ENCODE results near the gene ARMC8.

The ARMC8 gene

DNA sequence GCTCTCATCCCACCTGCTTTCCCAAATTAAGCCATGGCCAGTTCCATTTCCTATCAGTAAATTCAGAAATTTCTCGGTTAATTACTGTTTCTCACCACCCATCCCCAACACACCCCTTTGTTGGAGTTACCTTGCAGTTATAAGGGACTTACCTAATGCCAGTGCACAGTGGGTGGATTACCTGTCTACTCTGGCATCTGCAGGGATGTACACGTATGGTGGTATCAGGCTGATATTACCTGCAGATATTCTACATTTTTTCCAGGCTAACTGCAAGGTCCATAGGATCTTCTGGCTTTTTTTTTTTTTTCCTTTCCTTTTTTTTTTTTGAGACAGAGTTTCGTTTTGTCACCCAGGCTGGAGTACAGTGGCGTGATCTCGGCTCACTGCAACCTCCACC lies 153.4 kb downstream of the ARMC8 start:
- Mint-ChIP-seq H3K4me3 (no peak overlapping the region), H3K4me1 (ENCODE audit: low read depth) (no peaks in the 10 kb centered on the region), H3K36me3 (ENCODE audit: low read depth) (no peaks in the 10 kb centered on the region), H3K27ac (no peak overlapping the region), H3K9me3 (no peaks in the 10 kb centered on the region), H3K27me3 (ENCODE audit: low read depth) (peaks cover 9% of the 10 kb centered on the region)
- no peak for DNase-seq (ENCODE audit: low spot score)

DNA sequence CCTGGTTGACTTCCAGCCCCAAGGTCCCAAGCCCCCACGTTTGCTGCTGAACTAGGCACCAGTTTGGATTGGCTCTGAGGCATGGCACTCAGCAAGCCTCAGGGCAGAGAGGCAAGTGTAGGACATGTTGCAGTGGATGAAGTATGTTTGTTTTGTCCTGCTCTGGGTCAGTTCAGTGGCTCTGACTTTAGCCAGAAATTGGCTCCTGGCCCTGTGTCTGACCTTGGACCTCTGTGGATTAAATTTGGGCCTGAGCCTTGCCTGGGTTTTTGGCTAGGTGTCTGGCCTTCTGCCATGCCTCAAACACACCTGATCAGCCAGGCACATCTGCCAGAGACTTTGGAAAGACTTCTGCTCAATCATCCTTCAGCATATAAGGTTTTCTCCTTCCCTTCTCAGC lies 157.7 kb downstream of the ARMC8 start:
- Mint-ChIP-seq H3K27ac (no peak overlapping the region), H3K36me3 (ENCODE audit: low read depth) (no peaks in the 10 kb centered on the region), H3K27me3 (ENCODE audit: low read depth) (peaks cover 37% of the 10 kb centered on the region), H3K9me3 (no peaks in the 10 kb centered on the region), H3K4me3 (no peak overlapping the region), H3K4me1 (ENCODE audit: low read depth) (peaks cover 5% of the 10 kb centered on the region)
- no peak for DNase-seq (ENCODE audit: low spot score)

All from T-helper 2 cell treated with Interferon-gamma antibody and Interleukin-4, amounts not matched to agents 5 μg/mL and 100 μg/mL, for 36 hours (primary cell).